ENCODE data around the gene MITF.
A peak's percentile ranks its signal among the peaks of the same experiment; 100 is the strongest.

DNA sequence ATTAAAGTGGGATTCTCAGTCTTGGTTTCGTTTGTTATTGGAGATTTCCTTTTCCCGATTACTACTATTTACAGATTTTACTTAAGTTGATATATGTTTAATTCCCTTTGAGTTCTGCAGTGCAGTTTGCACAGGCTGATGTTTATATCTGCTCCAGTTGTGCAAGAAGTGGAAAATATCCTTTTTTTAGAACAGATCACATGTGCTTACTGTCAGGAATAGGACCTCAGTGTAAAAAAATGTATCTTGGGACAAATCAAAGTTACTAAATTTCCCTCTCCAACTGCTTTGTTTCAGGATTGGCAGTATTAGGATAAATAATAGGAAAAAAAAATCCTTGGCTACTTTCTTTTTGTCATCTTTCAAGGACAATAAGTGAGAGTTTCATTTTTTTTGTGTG is 6.9 kb downstream of the MITF start:
- TF ChIP-seq RCOR1 (IDR thresholded peaks at IDR 0.05; ENCODE audit: insufficient replicate concordance, low read length) (no peak), USF2 (IDR thresholded peaks at IDR 0.05; ENCODE audit: low read depth, low read length) (peak; percentile 60), CTCF (conservative IDR thresholded peaks at IDR 0.05; ENCODE audit: low read depth, low read length) (no peak), POLR2A (IDR thresholded peaks at IDR 0.05; ENCODE audit: low read depth, low read length) (no peak), RAD21 (IDR thresholded peaks at IDR 0.05; ENCODE audit: low read length) (no peak), MXI1 (IDR thresholded peaks at IDR 0.05; ENCODE audit: borderline replicate concordance, low read depth, low read length) (no peak), FOS (IDR thresholded peaks at IDR 0.05; ENCODE audit: low read depth, low read length) (no peak)

Data from IMR-90 (cell line).